Adrenal gland (tissue), 12 donors: ENCODE results near the gene PCGF3. TPM values are rescaled to one million over a fixed set of nuclear protein-coding genes. Genes with fewer than 3 reads are reported as not detected.
"Not testable (repeated sequence)": the region's sequence is repeated elsewhere in the genome, so short reads cannot be mapped to it uniquely, and the experiment has no call there.

Experiments used
- DNase-seq, 7 donors: peaks; one replicate each; pipeline ENCODE4 v3.0.0-alpha.2; 2019 to 2020
- H3K27ac ChIP-seq, 5 donors: fragments of 200-600 bp; sonication (generic) in 4 of 5; 1 replicate in 3 of 5; 2 replicates in 2 of 5; pipeline versions ENCODE4 v1.5.1 to v1.8.0; 2016 to 2020; ENCODE audit warnings: mild to moderate bottlenecking in 1 of 5
- H3K27me3 ChIP-seq: fragments of 200-600 bp; 2 replicates; pipeline ENCODE4 v1.8.0; 2021
- H3K36me3 ChIP-seq, 2 donors: fragments of 200-600 bp; replicated peaks in 1 of 2; 1 replicate in 1 of 2; 2 replicates in 1 of 2; pipeline versions ENCODE4 v1.5.1 to v1.8.0; 2018 to 2022
- H3K4me1 ChIP-seq, 2 donors: fragments of 200-600 bp; replicated peaks in 1 of 2; 1 replicate in 1 of 2; 2 replicates in 1 of 2; pipeline versions ENCODE4 v1.5.1 to v1.8.0; 2018 to 2021
- H3K4me3 ChIP-seq, 4 donors: fragments of 200-600 bp; sonication (generic) in 3 of 4; one replicate each; pipeline ENCODE4 v1.5.1; 2016 to 2018
- H3K9me3 ChIP-seq, 3 donors: fragments of 200-600 bp; sonication (generic) in 1 of 3; replicated peaks in 1 of 3; 1 replicate in 2 of 3; 2 replicates in 1 of 3; pipeline versions ENCODE4 v1.5.1 to v1.8.0; 2016 to 2021
- POLR2A ChIP-seq, 2 donors: fragments of 450-650 bp; IDR thresholded peaks; one replicate each; pipeline ENCODE4 v1.6.1; 2017; ENCODE audit warnings: antibody characterized with exemption in 2 of 2, mild to moderate bottlenecking in 2 of 2, moderate library complexity in 1 of 2
- WGBS, 4 donors: extraction: QIAGEN DNeasy Blood & Tissue Kit in 2 of 4; methylation state at CpG; one replicate each; pipeline versions ENCODE4 v1.1.5 to v1.1.7; 2013 to 2017; 5-methylcytosine and 5-hydroxymethylcytosine counted together
- intact Hi-C, 2 donors: fragments of 100-400 bp; cut with DNase I; formaldehyde crosslinking; loops; one replicate each; pipeline versions ENCODE4 v1.14.1 to v1.15.0; 2022 to 2023
- polyA plus RNA-seq, 3 donors: library from polyadenylated mRNA; stranded (reverse); fragments of 200-250 nt in 2 of 3; fragments of 350-450 nt in 1 of 3; fragmentation: Illumina TruSeq in 1 of 3; extraction: RNeasy Lipid Tissue Mini Kit (QIAGEN cat#74804) in 1 of 3; gene quantifications; one replicate each; pipeline ENCODE4 v1.2.3, GENCODE V29; 2013 to 2014
- total RNA-seq, 9 donors: library from RNA; depleted of rRNA in 4 of 9; stranded (reverse); fragments of >200 nt in 4 of 9; fragments of 120-200 nt in 1 of 9; fragmentation: NEBNext Ultra II Directional in 1 of 9; extraction: Animal tissue kit (Norgen Biotek cat#: 25700) in 1 of 9; gene quantifications; one replicate each; pipeline versions ENCODE4 v1.1.0 to v1.2.4, GENCODE V29; 2013 to 2023
- TF ChIP-seq, protein P1 (sequence below), 6 experiments: fragments of 450-650 bp in 4 of 6; fragments of 200-600 bp in 2 of 6; sonication (generic) in 1 of 6; IDR thresholded peaks; 1 replicate in 5 of 6; 2 replicates in 1 of 6; pipeline versions ENCODE4 v1.5.1 to v1.8.0; 2016 to 2021; ENCODE audit warnings: antibody characterized with exemption in 6 of 6, mild to moderate bottlenecking in 2 of 6, moderate library complexity in 1 of 6
- donor health status: healthy with polysubstance abuse.
- donor health status: Bipolar disorder and iron deficiency.
- donor health status: DM: yes; HTN: yes; CAD: no.
- donor health status: DM: no; HTN: no; CAD: no.
- donor health status: DM: no; HTN: no; CAD: no.
- donor health status: DM: yes; HTN: yes; CAD: no.

Gene PCGF3
- total and polyA plus RNA-seq, 12 donors = 26.4 to 178 (median 70.7) TPM

GRCh38 chr4:773214-773613 is 67.6 kb downstream of the PCGF3 start:
- Histone ChIP-seq H3K27ac (peak overlapping the region in 4 of 5 donors; percentile 14 to 85 (median 54)), H3K4me1 (peaks cover 18 to 53% of the 10 kb centered on the region in 2 donors), H3K9me3 (no peaks in the 10 kb centered on the region), H3K4me3 (no peak overlapping the region), H3K27me3 (no peaks in the 10 kb centered on the region), H3K36me3 (peaks cover 0 to 67% of the 10 kb centered on the region in 2 donors)
- TF ChIP-seq, protein P1, sequence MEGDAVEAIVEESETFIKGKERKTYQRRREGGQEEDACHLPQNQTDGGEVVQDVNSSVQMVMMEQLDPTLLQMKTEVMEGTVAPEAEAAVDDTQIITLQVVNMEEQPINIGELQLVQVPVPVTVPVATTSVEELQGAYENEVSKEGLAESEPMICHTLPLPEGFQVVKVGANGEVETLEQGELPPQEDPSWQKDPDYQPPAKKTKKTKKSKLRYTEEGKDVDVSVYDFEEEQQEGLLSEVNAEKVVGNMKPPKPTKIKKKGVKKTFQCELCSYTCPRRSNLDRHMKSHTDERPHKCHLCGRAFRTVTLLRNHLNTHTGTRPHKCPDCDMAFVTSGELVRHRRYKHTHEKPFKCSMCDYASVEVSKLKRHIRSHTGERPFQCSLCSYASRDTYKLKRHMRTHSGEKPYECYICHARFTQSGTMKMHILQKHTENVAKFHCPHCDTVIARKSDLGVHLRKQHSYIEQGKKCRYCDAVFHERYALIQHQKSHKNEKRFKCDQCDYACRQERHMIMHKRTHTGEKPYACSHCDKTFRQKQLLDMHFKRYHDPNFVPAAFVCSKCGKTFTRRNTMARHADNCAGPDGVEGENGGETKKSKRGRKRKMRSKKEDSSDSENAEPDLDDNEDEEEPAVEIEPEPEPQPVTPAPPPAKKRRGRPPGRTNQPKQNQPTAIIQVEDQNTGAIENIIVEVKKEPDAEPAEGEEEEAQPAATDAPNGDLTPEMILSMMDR (IDR thresholded peaks at IDR 0.05) = no peak
- no peak for TF ChIP-seq POLR2A (IDR thresholded peaks at IDR 0.05)
- WGBS, 4 donors = 42 to 51% (median 49%) methylated on average over 4 to 9 of the region's 9 CpGs
- peak in 1 of 7 donors; percentile 21 for DNase-seq
- intact Hi-C loops = no loop called here

DNA sequence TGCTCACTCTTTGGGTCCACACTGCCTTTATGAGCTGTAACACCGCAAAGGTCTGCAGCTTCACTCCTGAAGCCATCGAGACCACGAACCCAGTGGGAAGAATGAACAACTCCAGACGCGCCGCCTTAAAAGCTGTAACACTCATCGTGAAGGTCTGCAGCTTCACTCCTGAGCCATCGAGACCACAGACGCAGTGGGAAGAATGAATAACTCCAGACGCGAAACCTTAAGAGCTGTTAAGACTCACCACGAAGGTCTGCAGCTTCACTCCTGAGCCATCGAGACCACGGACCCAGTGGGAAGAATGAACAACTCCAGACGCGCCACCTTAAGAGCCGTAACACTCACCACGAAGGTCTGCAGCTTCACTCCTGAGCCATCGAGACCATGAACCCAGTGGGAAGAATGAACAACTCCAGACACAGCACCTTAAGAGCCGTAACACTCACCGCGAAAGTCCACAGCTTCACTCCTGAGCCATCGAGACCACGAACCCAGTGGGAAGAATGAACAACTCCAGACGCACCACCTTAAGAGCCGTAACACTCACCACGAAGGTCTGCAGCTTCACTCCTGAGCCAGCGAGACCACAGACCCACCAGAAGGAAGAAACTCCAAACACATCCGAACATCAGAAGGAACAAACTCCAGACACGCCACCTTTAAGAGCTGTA is 68.9 kb downstream of the PCGF3 start:
- H3K4me3 ChIP-seq, H3K27me3 ChIP-seq, intact Hi-C loops, DNase-seq, H3K9me3 ChIP-seq, H3K27ac ChIP-seq: not testable (repeated sequence)
- Histone ChIP-seq H3K36me3 (peaks cover 0 to 70% of the 10 kb centered on the region in 2 donors), H3K4me1 (peaks cover 18 to 66% of the 10 kb centered on the region in 2 donors)
- 92 to 95% (median 92%) methylated on average over 30 of the region's 30 CpGs for WGBS, 4 donors

DNA sequence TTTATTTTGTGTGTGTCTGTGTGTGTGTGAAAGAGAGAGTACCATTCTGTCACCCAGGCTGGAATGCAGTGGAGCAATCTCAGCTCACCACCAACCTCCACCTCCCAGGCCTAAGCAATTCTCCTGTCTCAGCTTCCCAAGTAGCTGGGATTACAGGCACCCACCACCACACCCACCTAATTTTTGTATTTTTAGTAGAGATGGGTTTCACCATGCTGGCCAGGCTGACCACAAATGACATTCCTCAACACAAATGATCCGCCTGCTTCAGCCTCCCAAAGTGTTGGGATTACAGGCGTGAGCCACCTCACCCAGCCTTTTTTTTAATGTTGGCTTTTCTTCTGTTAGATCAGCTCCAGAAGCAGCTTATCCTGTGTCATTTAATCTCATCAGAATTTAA is 69.9 kb downstream of the PCGF3 start:
- H3K9me3 ChIP-seq, H3K27ac ChIP-seq, H3K4me3 ChIP-seq, intact Hi-C loops, DNase-seq, H3K27me3 ChIP-seq: not testable (repeated sequence)
- Histone ChIP-seq H3K4me1 (peaks cover 24 to 66% of the 10 kb centered on the region in 2 donors), H3K36me3 (peaks cover 0 to 69% of the 10 kb centered on the region in 2 donors)
- WGBS, 4 donors = 94 to 100% (median 97%) methylated on average over 2 of the region's 2 CpGs

- Histone ChIP-seq H3K9me3 (no peaks in the 10 kb centered on the region), H3K36me3 (peaks cover 0 to 62% of the 10 kb centered on the region in 2 donors), H3K4me1 (peaks cover 21 to 65% of the 10 kb centered on the region in 2 donors), H3K4me3 (no peak overlapping the region), H3K27ac (no peak overlapping the region), H3K27me3 (no peaks in the 10 kb centered on the region)
- 90 to 97% (median 96%) methylated on average over 9 of the region's 9 CpGs for WGBS, 4 donors
- no peak for DNase-seq
- intact Hi-C loops = no loop called here
- TF ChIP-seq POLR2A (IDR thresholded peaks at IDR 0.05) = no peak
- TF ChIP-seq, protein P1 (IDR thresholded peaks at IDR 0.05) = no peak
Observed at GRCh38 chr4:776743-777441, 71.3 kb downstream of the PCGF3 start.

DNA sequence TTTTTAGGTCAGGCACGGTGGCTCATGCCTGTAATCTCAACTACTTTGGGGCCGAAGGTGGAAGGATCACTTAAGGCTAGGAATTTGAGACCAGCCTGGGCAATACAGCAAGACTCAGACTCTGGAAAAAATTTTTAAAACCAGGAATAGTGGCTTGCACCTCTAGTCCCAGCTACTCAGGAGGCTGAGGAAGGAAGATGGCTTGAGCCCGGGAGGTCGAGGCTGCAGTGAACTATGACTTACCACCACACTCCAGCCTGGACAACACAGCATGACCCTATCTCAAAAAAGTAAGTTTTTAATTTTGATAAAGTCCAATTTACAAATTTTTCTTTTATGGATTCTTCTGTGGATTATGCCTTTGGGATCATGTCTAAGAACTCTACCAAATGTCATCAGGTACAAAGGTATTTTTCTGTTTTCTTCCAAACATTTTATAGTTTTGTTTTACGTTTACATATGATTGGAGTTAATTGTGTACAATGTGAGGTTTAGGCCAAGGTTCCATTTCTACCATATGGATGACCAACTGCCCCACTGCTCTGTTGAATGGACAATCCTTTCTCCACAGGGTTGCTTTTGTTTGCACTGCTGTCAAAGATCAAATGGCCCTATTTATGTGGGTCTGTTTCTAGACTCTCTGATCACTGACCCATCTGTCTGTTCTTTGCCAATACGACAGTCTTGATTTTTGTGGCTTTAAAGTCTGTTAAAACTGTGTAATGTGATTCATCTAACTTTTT is 72.1 kb downstream of the PCGF3 start:
- WGBS, 4 donors = 85 to 97% (median 91%) methylated on average over 6 of the region's 6 CpGs
- intact Hi-C loops = no loop called here
- Histone ChIP-seq H3K4me3 (no peak overlapping the region), H3K36me3 (peaks cover 0 to 60% of the 10 kb centered on the region in 2 donors), H3K27ac (no peak overlapping the region), H3K27me3 (no peaks in the 10 kb centered on the region), H3K4me1 (peaks cover 23 to 62% of the 10 kb centered on the region in 2 donors), H3K9me3 (no peaks in the 10 kb centered on the region)
- DNase-seq = no peak
- no peak for TF ChIP-seq POLR2A (IDR thresholded peaks at IDR 0.05)
- TF ChIP-seq, protein P1 (IDR thresholded peaks at IDR 0.05) = no peak
